Calu3 (cell line): Measurements from ENCODE around the gene AKIRIN2. TPM values are rescaled to one million over a fixed set of nuclear protein-coding genes. Genes with fewer than 3 reads are reported as not detected.
"Not testable (repeated sequence)": the region's sequence is repeated elsewhere in the genome, so short reads cannot be mapped to it uniquely, and the experiment has no call there.

Source experiments
- BruUV-seq: library from RNA; stranded (reverse); fragments of 400-500 nt; replicated peaks from 2 replicates; lab custom pipeline; 2021; lab: Mats Ljungman, UMichigan
- CTCF ChIA-PET: fragments of 300-600 bp; sonication (Branson Sonifier 250); formaldehyde crosslinking; loops from one replicate; lab custom pipeline; 2022; ENCODE audit warnings: antibody characterized with exemption; lab: Charles Lee
- DNase-seq: peaks from one replicate; pipeline ENCODE4 v3.0.0; 2022
- H3K27ac Mint-ChIP-seq: one replicate; pipeline ENCODE4 v1.8.0; 2022; ENCODE audit warnings: mixed read lengths; ENCODE audit not compliant: unreplicated experiment
- H3K27me3 Mint-ChIP-seq: one replicate; pipeline ENCODE4 v1.8.0; 2022; ENCODE audit warnings: mixed read lengths; ENCODE audit not compliant: unreplicated experiment
- H3K36me3 Mint-ChIP-seq: one replicate; pipeline ENCODE4 v1.8.0; 2022; ENCODE audit warnings: mild to moderate bottlenecking, moderate library complexity, mixed read lengths; ENCODE audit not compliant: insufficient read depth, unreplicated experiment
- H3K4me1 Mint-ChIP-seq: one replicate; pipeline ENCODE4 v1.8.0; 2022; ENCODE audit warnings: mild to moderate bottlenecking, low read depth, mixed read lengths; ENCODE audit not compliant: unreplicated experiment
- H3K4me3 Mint-ChIP-seq: one replicate; pipeline ENCODE4 v1.8.0; 2022; ENCODE audit warnings: mild to moderate bottlenecking, low read depth, moderate library complexity, mixed read lengths; ENCODE audit not compliant: unreplicated experiment
- H3K9me3 Mint-ChIP-seq: one replicate; pipeline ENCODE4 v1.8.0; 2022; ENCODE audit warnings: low read depth, mixed read lengths; ENCODE audit not compliant: unreplicated experiment
- CTCF ChIP-seq: fragments of 200-600 bp; IDR thresholded peaks from one replicate; pipeline ENCODE4 v1.8.0; 2022; ENCODE audit warnings: antibody characterized with exemption; ENCODE audit not compliant: unreplicated experiment
- intact Hi-C: fragments of 100-400 bp; cut with micrococcal nuclease; formaldehyde crosslinking; loops from one replicate; pipeline ENCODE4 v1.10.0; 2022; ENCODE audit not compliant: unreplicated experiment
- total RNA-seq: library from RNA; stranded (reverse); gene quantifications from 2 replicates; pipeline ENCODE4 v1.2.3, GENCODE V29; 2022

The AKIRIN2 gene
- total RNA-seq, 1 experiment from 2014 or later, result 46.1 TPM

GRCh38 chr6:87721311-87721710 is 19.3 kb upstream of the AKIRIN2 start:
- Mint-ChIP-seq H3K36me3 (peaks cover 5% of the 10 kb centered on the region), H3K9me3 (no peaks in the 10 kb centered on the region), H3K27me3 (no peaks in the 10 kb centered on the region), H3K27ac (no peak overlapping the region), H3K4me1 (peaks cover 12% of the 10 kb centered on the region), H3K4me3 (no peak overlapping the region)
- CTCF ChIA-PET, result no interaction called here
- intact Hi-C loops, result no loop called here
- no peak for TF ChIP-seq CTCF
- no TSS peak for BruUV-seq
- no peak for DNase-seq

GRCh38 chr6:87718662-87719433 is 16.8 kb upstream of the AKIRIN2 start:
- Mint-ChIP-seq H3K4me1 (peaks cover 12% of the 10 kb centered on the region), H3K27me3 (no peaks in the 10 kb centered on the region), H3K27ac (no peak overlapping the region), H3K9me3 (no peaks in the 10 kb centered on the region), H3K36me3 (peaks cover 5% of the 10 kb centered on the region), H3K4me3 (no peak overlapping the region)
- BruUV-seq, result no TSS peak
- TF ChIP-seq CTCF, result no peak
- intact Hi-C loops, result no loop called here
- peak; percentile 17 for DNase-seq
- CTCF ChIA-PET, result interaction anchor here (0.5 to 1.3 kb wide), 2 partner anchors 20 to 22 kb away, joined by 5 read pairs; no protein-coding TSS in a partner anchor

- Mint-ChIP-seq H3K27ac (no peak overlapping the region), H3K4me1 (no peaks in the 10 kb centered on the region), H3K36me3 (no peaks in the 10 kb centered on the region), H3K9me3 (no peaks in the 10 kb centered on the region), H3K4me3 (no peak overlapping the region), H3K27me3 (no peaks in the 10 kb centered on the region)
- intact Hi-C loops, result no loop called here
- CTCF ChIA-PET, result interaction anchor here (0.5 kb wide), 1 partner anchor 138 kb away, joined by 5 read pairs; no protein-coding TSS in a partner anchor
- TF ChIP-seq CTCF, result no peak
- BruUV-seq, result no TSS peak
- no peak for DNase-seq
Measured at GRCh38 chr6:87716928-87717614, 15.0 kb upstream of the AKIRIN2 start.

- no TSS peak for BruUV-seq
- intact Hi-C loops, result no loop called here
- CTCF ChIA-PET, result interaction anchor here (1.3 kb wide), 1 partner anchor 9 kb away, joined by 3 read pairs; no protein-coding TSS in a partner anchor
- H3K4me1 Mint-ChIP-seq, result no peaks in the 10 kb centered on the region
- H3K27me3 Mint-ChIP-seq, result no peaks in the 10 kb centered on the region
- no peak for TF ChIP-seq CTCF
- no peak overlapping the region for H3K27ac Mint-ChIP-seq
- no peaks in the 10 kb centered on the region for H3K9me3 Mint-ChIP-seq
- H3K36me3 Mint-ChIP-seq, result no peaks in the 10 kb centered on the region
- H3K4me3 Mint-ChIP-seq, result no peak overlapping the region
- DNase-seq, result no peak
Measured at GRCh38 chr6:87714093-87714842, 12.2 kb upstream of the AKIRIN2 start.

- intact Hi-C loops, result not testable (repeated sequence)
Measured at GRCh38 chr6:87712713-87713112, 10.7 kb upstream of the AKIRIN2 start.

More at GRCh38 chr6:87712713-87713112, 10.7 kb upstream of the AKIRIN2 start:
- H3K4me3 Mint-ChIP-seq, DNase-seq, BruUV-seq, H3K27me3 Mint-ChIP-seq, H3K27ac Mint-ChIP-seq, H3K9me3 Mint-ChIP-seq, CTCF ChIA-PET, H3K36me3 Mint-ChIP-seq, H3K4me1 Mint-ChIP-seq: not testable (repeated sequence)
